ENCODE measurements around the gene GRM8.

GRCh38 chr7:126843883-126844282 is 408.9 kb downstream of the GRM8 start:
- TF ChIP-seq EZH2phosphoT487 (IDR thresholded peaks at IDR 0.05; ENCODE audit: borderline replicate concordance) (no peak), CTCF (conservative IDR thresholded peaks at IDR 0.05; ENCODE audit: low read length) (no peak)
